ENCODE results near the gene KIRREL1.

DNA sequence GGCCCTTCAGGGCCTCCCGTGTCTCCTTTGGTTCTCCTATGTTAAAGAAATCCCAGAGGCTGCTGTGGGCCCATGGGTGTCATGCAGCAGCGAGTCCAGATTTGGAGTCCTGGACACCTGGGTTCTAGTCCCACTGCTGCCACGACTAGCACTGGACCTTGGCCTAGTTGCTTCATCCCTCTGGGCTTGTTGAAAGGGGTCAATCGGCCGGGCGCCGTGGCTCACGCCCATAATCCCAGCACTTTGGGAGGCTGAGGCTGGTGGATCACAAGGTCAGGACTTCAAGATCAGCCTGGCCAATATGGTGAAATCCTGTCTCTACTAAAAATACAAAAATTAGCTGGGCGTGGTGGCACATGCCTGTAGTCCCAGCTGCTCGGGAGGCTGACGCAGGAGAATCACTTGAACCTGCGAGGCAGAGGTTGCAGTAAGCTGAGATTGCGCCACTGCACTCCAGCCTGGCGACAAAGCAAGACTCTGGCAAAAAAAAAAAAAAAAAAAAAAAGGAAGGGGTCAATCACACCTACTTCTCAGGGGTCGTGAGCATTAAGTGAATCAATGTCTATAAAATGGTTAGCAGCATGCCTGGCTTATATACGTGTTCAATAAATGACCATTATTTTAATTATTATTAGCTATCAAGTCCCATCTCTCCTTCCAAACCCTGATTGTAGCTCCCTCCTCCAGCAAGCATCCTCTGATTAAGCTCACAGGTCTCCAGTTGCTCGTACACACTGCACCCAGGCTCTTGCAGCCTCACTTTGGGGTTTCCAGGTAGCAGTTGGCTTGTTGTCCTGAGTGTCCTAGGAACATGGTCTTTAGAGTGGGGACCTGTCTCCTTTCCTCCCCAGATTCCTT is 43.8 kb downstream of the KIRREL1 start:
- TF ChIP-seq CTCF (conservative IDR thresholded peaks at IDR 0.05; ENCODE audit: low read depth in 2 of 2) (no peak), EZH2 (IDR thresholded peaks at IDR 0.05; ENCODE audit: low read depth, unreplicated experiment) (no peak), EZH2phosphoT487 (IDR thresholded peaks at IDR 0.05; ENCODE audit: unreplicated experiment) (no peak), ETS1 (IDR thresholded peaks at IDR 0.05) (no peak), POLR2AphosphoS5 (IDR thresholded peaks at IDR 0.05; ENCODE audit: low read depth) (no peak), ZNF331 (CRISPR knock-in tag; IDR thresholded peaks at IDR 0.05; ENCODE audit: low read depth) (no peak), ZNF114 (CRISPR knock-in tag; IDR thresholded peaks at IDR 0.05) (no peak), CREB1 (CRISPR knock-in tag; IDR thresholded peaks at IDR 0.05; ENCODE audit: low read depth) (no peak), NANOG (IDR thresholded peaks at IDR 0.05; ENCODE audit: borderline replicate concordance) (no peak), ZNF462 (CRISPR knock-in tag; IDR thresholded peaks at IDR 0.05) (no peak), JUNB (IDR thresholded peaks at IDR 0.05; ENCODE audit: unreplicated experiment) (no peak), STAT1 (IDR thresholded peaks at IDR 0.05; ENCODE audit: unreplicated experiment) (no peak)
- TF ChIP-seq, protein P1, sequence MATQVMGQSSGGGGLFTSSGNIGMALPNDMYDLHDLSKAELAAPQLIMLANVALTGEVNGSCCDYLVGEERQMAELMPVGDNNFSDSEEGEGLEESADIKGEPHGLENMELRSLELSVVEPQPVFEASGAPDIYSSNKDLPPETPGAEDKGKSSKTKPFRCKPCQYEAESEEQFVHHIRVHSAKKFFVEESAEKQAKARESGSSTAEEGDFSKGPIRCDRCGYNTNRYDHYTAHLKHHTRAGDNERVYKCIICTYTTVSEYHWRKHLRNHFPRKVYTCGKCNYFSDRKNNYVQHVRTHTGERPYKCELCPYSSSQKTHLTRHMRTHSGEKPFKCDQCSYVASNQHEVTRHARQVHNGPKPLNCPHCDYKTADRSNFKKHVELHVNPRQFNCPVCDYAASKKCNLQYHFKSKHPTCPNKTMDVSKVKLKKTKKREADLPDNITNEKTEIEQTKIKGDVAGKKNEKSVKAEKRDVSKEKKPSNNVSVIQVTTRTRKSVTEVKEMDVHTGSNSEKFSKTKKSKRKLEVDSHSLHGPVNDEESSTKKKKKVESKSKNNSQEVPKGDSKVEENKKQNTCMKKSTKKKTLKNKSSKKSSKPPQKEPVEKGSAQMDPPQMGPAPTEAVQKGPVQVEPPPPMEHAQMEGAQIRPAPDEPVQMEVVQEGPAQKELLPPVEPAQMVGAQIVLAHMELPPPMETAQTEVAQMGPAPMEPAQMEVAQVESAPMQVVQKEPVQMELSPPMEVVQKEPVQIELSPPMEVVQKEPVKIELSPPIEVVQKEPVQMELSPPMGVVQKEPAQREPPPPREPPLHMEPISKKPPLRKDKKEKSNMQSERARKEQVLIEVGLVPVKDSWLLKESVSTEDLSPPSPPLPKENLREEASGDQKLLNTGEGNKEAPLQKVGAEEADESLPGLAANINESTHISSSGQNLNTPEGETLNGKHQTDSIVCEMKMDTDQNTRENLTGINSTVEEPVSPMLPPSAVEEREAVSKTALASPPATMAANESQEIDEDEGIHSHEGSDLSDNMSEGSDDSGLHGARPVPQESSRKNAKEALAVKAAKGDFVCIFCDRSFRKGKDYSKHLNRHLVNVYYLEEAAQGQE (IDR thresholded peaks at IDR 0.05; ENCODE audit: unreplicated experiment): no peak

Measured in GM23338 (cell line).